ENCODE results near the gene ZFP64.

- TF ChIP-seq CTCF (IDR thresholded peaks at IDR 0.05) (no peak), TCF7L2 (IDR thresholded peaks at IDR 0.05; ENCODE audit: low read depth, low read length) (no peak)
Measured at GRCh38 chr20:52180180-52180840, 11.3 kb downstream of the ZFP64 start.
